ENCODE data around the gene DOK5. TPM values are rescaled to one million over a fixed set of nuclear protein-coding genes. Genes with fewer than 3 reads are reported as not detected.

Gene DOK5
- total RNA-seq, 1 donor, result 14.1 TPM

DNA sequence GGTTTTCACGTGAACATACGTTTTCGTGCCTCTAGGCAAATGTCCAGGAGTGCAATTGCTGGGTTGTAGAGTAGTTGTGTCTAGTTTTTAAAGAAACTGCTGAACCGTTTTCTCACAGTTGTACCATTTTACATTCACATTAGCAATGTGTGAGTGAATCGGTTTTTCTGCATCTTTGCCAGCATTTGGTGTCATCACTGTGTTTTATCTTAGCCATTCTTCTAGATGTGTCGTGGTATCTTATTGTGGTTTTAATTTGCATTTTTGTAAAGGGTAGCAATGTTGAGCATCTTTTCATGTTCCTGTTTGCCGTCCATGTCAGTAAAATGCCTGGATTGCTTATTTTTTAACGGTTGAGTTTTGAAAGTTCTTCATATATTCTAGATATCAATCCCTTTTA is 10.2 kb downstream of the DOK5 start:
- Histone ChIP-seq H3K27me3 (ENCODE audit: insufficient read depth, low read length) (no peaks in the 10 kb centered on the region), H2AFZ (ENCODE audit: low read length) (no peak overlapping the region), H3K79me2 (ENCODE audit: insufficient read depth, low read length) (peaks cover 46% of the 10 kb centered on the region), H3K4me3 (ENCODE audit: insufficient read depth, low read length) (no peak overlapping the region), H3K4me1 (ENCODE audit: insufficient read depth, low read length) (peaks cover 2% of the 10 kb centered on the region), H3K27ac (ENCODE audit: low read depth, low read length) (no peak overlapping the region), H3K36me3 (ENCODE audit: insufficient read depth, low read length) (no peaks in the 10 kb centered on the region), H3K9me3 (ENCODE audit: low read depth, low read length) (no peaks in the 10 kb centered on the region), H3K4me2 (ENCODE audit: insufficient read depth, low read length) (no peak overlapping the region), H4K20me1 (ENCODE audit: insufficient read depth, low read length) (peaks cover 4% of the 10 kb centered on the region)
- DNase-seq (ENCODE audit: insufficient read length, low spot score, missing footprints), result no peak
- TF ChIP-seq, protein P1, sequence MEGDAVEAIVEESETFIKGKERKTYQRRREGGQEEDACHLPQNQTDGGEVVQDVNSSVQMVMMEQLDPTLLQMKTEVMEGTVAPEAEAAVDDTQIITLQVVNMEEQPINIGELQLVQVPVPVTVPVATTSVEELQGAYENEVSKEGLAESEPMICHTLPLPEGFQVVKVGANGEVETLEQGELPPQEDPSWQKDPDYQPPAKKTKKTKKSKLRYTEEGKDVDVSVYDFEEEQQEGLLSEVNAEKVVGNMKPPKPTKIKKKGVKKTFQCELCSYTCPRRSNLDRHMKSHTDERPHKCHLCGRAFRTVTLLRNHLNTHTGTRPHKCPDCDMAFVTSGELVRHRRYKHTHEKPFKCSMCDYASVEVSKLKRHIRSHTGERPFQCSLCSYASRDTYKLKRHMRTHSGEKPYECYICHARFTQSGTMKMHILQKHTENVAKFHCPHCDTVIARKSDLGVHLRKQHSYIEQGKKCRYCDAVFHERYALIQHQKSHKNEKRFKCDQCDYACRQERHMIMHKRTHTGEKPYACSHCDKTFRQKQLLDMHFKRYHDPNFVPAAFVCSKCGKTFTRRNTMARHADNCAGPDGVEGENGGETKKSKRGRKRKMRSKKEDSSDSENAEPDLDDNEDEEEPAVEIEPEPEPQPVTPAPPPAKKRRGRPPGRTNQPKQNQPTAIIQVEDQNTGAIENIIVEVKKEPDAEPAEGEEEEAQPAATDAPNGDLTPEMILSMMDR (IDR thresholded peaks at IDR 0.05; ENCODE audit: extremely low read depth, low read depth, low read length), result no peak

DNA sequence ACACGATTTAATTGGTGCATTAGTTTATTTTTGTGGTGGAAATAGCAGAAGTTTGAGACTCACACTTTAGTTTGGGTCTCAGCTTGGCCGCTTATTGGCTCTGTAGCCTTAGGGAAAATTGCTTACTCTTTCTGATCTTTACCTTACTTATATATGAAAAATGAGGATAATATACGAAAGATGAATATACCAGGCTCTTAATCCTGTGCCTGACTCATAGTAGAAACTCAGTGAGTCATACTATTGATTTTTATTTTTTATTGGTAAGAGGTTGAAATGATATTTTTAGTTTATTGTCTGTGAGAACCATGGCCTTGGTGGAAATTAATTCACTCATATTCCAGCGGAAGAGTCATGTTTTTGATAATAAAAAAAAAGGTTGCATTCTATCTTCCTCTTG is 11.2 kb downstream of the DOK5 start:
- Histone ChIP-seq H3K27me3 (ENCODE audit: insufficient read depth, low read length) (no peaks in the 10 kb centered on the region), H3K4me3 (ENCODE audit: insufficient read depth, low read length) (no peak overlapping the region), H3K36me3 (ENCODE audit: insufficient read depth, low read length) (no peaks in the 10 kb centered on the region), H3K4me1 (ENCODE audit: insufficient read depth, low read length) (peaks cover 2% of the 10 kb centered on the region), H3K79me2 (ENCODE audit: insufficient read depth, low read length) (peaks cover 50% of the 10 kb centered on the region), H4K20me1 (ENCODE audit: insufficient read depth, low read length) (peaks cover 4% of the 10 kb centered on the region), H3K27ac (ENCODE audit: low read depth, low read length) (no peak overlapping the region), H3K9me3 (ENCODE audit: low read depth, low read length) (no peaks in the 10 kb centered on the region), H2AFZ (ENCODE audit: low read length) (no peak overlapping the region), H3K4me2 (ENCODE audit: insufficient read depth, low read length) (no peak overlapping the region)
- DNase-seq (ENCODE audit: insufficient read length, low spot score, missing footprints), result no peak
- TF ChIP-seq, protein P1 (IDR thresholded peaks at IDR 0.05; ENCODE audit: extremely low read depth, low read depth, low read length), result no peak

DNA sequence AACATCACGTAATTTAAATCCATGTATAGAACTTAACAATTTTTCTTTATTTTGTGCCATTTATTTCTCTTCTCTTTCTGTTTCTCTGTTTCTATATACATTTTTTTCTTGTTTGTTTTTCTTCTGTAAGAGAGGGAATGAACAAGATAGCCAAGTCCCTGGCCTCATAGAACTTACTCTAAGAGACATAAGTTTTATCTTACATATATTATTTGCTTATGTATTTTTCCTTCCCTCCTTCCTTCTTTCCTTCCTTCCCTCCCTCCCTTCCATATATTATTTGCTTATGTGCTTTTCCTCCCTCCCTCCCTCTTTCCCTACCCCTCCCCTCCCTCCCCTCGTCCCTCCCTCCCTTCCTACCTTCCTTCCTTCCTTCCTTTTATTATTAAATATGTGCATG is 13.0 kb downstream of the DOK5 start:
- no peak overlapping the region for H3K27ac ChIP-seq (ENCODE audit: low read depth, low read length)
- peaks cover 40% of the 10 kb centered on the region for H3K79me2 ChIP-seq (ENCODE audit: insufficient read depth, low read length)
- no peak overlapping the region for H2AFZ ChIP-seq (ENCODE audit: low read length)
- TF ChIP-seq, protein P1 (IDR thresholded peaks at IDR 0.05; ENCODE audit: extremely low read depth, low read depth, low read length), result no peak
- H3K4me3 ChIP-seq (ENCODE audit: insufficient read depth, low read length), result no peak overlapping the region
- H3K36me3 ChIP-seq (ENCODE audit: insufficient read depth, low read length), result no peaks in the 10 kb centered on the region
- H3K27me3 ChIP-seq (ENCODE audit: insufficient read depth, low read length), result no peaks in the 10 kb centered on the region
- peaks cover 2% of the 10 kb centered on the region for H3K4me1 ChIP-seq (ENCODE audit: insufficient read depth, low read length)
- no peak for DNase-seq (ENCODE audit: insufficient read length, low spot score, missing footprints)
- H3K9me3 ChIP-seq (ENCODE audit: low read depth, low read length), result no peaks in the 10 kb centered on the region
- no peak overlapping the region for H3K4me2 ChIP-seq (ENCODE audit: insufficient read depth, low read length)
- H4K20me1 ChIP-seq (ENCODE audit: insufficient read depth, low read length), result peaks cover 4% of the 10 kb centered on the region

DNA sequence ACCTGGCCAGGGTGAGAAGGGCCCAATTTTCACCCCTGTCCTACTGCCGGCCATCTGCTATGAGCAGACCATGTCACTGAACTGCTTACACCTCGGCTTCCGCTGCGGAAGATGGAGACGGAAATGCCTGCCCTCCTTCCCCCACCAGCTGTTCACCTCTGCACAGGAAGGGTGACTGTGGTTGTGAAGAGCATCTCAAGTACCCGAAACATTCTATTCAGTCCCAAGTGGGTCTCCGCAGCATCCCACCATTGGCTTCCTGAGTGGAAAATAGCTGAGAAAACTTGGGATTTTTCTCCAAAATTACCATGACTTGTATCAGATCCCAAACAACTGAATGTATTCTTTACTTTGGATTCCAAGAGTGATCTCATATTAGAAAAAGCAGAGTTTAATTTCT is 16.1 kb downstream of the DOK5 start:
- Histone ChIP-seq H3K27ac (ENCODE audit: low read depth, low read length) (no peak overlapping the region), H3K79me2 (ENCODE audit: insufficient read depth, low read length) (peaks cover 27% of the 10 kb centered on the region), H3K27me3 (ENCODE audit: insufficient read depth, low read length) (no peaks in the 10 kb centered on the region), H3K36me3 (ENCODE audit: insufficient read depth, low read length) (no peaks in the 10 kb centered on the region), H4K20me1 (ENCODE audit: insufficient read depth, low read length) (peaks cover 4% of the 10 kb centered on the region), H3K9me3 (ENCODE audit: low read depth, low read length) (no peaks in the 10 kb centered on the region), H3K4me1 (ENCODE audit: insufficient read depth, low read length) (peaks cover under 1% of the 10 kb centered on the region), H2AFZ (ENCODE audit: low read length) (no peak overlapping the region), H3K4me2 (ENCODE audit: insufficient read depth, low read length) (no peak overlapping the region), H3K4me3 (ENCODE audit: insufficient read depth, low read length) (no peak overlapping the region)
- no peak for DNase-seq (ENCODE audit: insufficient read length, low spot score, missing footprints)
- TF ChIP-seq, protein P1 (IDR thresholded peaks at IDR 0.05; ENCODE audit: extremely low read depth, low read depth, low read length), result no peak

Measured in osteoblast (primary cell).